A673 (cell line): ENCODE results near the gene VPS35. TPM values are rescaled to one million over a fixed set of nuclear protein-coding genes. Genes with fewer than 3 reads are reported as not detected.

ENCODE experiments used
- BruUV-seq: library from RNA; stranded (reverse); fragments of 400-500 nt; replicated peaks from 2 replicates; lab custom pipeline; 2021; lab: Mats Ljungman, UMichigan
- CTCF ChIA-PET: fragments of 300-600 bp; sonication (Branson Sonifier 250); formaldehyde crosslinking; loops from one replicate; lab custom pipeline; 2022; ENCODE audit warnings: antibody characterized with exemption; lab: Charles Lee
- POLR2A ChIA-PET: fragments of 300-600 bp; sonication (Branson Sonifier 250); formaldehyde crosslinking; loops from one replicate; lab custom pipeline; 2022; ENCODE audit warnings: antibody characterized with exemption; ENCODE audit not compliant: low non-redundant PET; lab: Charles Lee
- DNase-seq: peaks from one replicate; pipeline ENCODE4 v3.0.0-alpha.2; 2015; ENCODE audit warnings: low spot score
- H3K27ac ChIP-seq: fragments of 200-600 bp; sonication (generic); 2 replicates; pipeline ENCODE4 v1.5.1; 2016; ENCODE audit warnings: mixed run types, low read depth, mild to moderate bottlenecking, mixed read lengths, antibody characterized with exemption, low read length; ENCODE audit not compliant: poor library complexity, severe bottlenecking
- H3K27me3 ChIP-seq: fragments of 200-600 bp; sonication (generic); replicated peaks from 2 replicates; pipeline ENCODE4 v1.6.1; 2017; ENCODE audit warnings: mixed run types, low read depth, mild to moderate bottlenecking, mixed read lengths, antibody characterized with exemption, low read length; ENCODE audit not compliant: insufficient read depth, poor library complexity
- H3K36me3 ChIP-seq: fragments of 200-600 bp; sonication (generic); 2 replicates; pipeline ENCODE4 v1.6.1; 2016; ENCODE audit warnings: mixed run types, mild to moderate bottlenecking, mixed read lengths, antibody characterized with exemption, low read length; ENCODE audit not compliant: insufficient read depth, poor library complexity, severe bottlenecking
- H3K4me1 ChIP-seq: fragments of 200-600 bp; sonication (generic); 2 replicates; pipeline ENCODE4 v1.6.1; 2017; ENCODE audit warnings: mixed run types, mild to moderate bottlenecking, mixed read lengths, antibody characterized with exemption, low read length; ENCODE audit not compliant: insufficient read depth, poor library complexity, severe bottlenecking
- H3K4me3 ChIP-seq: fragments of 200-600 bp; sonication (generic); 2 replicates; pipeline ENCODE4 v1.5.1; 2016; ENCODE audit warnings: low read depth, mixed run types, mild to moderate bottlenecking, mixed read lengths, low read length; ENCODE audit not compliant: poor library complexity, severe bottlenecking
- H3K9me3 ChIP-seq: fragments of 200-600 bp; sonication (generic); 2 replicates; pipeline ENCODE4 v1.6.1; 2016; ENCODE audit warnings: mixed run types, low read depth, mild to moderate bottlenecking, mixed read lengths, antibody characterized with exemption, low read length; ENCODE audit not compliant: poor library complexity, severe bottlenecking
- CTCF ChIP-seq: fragments of 300-800, 200-600 bp; sonication (generic); conservative IDR thresholded peaks from 2 replicates; pipeline ENCODE4 v1.5.1; 2017; ENCODE audit warnings: low read depth, mild to moderate bottlenecking, antibody characterized with exemption, low read length, moderate library complexity, mixed read lengths
- EZH2 ChIP-seq: fragments of 200-600 bp; sonication (generic); IDR thresholded peaks from 2 replicates; pipeline ENCODE4 v1.6.1; 2017; ENCODE audit warnings: borderline replicate concordance, low read depth, mild to moderate bottlenecking, mixed read lengths, antibody characterized with exemption, low read length; ENCODE audit not compliant: poor library complexity, severe bottlenecking
- intact Hi-C: fragments of 100-400 bp; cut with micrococcal nuclease; formaldehyde crosslinking; loops from one replicate; pipeline ENCODE4 v1.10.0; 2022; ENCODE audit not compliant: unreplicated experiment
- total RNA-seq: library from RNA; stranded (reverse); gene quantifications from 2 replicates; pipeline ENCODE4 v1.2.3, GENCODE V29; 2021

Gene VPS35
- total RNA-seq, 1 experiment from 2014 or later, result 99.0 TPM

DNA sequence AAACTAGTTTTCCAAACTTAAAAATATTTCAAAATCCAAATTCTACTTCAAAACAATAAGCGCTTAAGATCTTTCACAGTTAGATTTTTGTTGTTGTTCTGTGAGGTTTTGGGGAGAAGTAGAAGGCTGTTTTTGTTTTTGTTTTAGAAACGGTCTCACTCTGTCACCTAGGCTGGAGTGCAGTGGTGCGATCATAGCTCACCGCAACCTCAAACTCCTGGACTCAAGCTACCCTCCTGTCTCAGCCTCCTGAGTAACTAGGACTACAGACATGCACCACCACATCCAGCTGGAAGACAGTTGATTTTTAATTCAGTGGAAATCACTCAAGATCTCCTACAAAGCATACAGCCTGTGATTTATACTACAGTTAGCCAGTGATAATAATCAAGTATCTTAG, 70.5 kb downstream of the VPS35 start:
- ChIA-PET CTCF (no interaction called here), POLR2A (no interaction called here)
- no TSS peak for BruUV-seq
- peaks cover 45% of the 10 kb centered on the region for H3K36me3 ChIP-seq
- H3K27ac ChIP-seq, result no peak overlapping the region
- TF ChIP-seq EZH2, result no peak
- no peak for TF ChIP-seq CTCF
- no peaks in the 10 kb centered on the region for H3K27me3 ChIP-seq
- no peaks in the 10 kb centered on the region for H3K4me1 ChIP-seq
- intact Hi-C loops, result no loop called here
- DNase-seq, result no peak
- H3K4me3 ChIP-seq, result no peak overlapping the region
- H3K9me3 ChIP-seq, result no peaks in the 10 kb centered on the region

- POLR2A ChIA-PET, result no interaction called here
- no peaks in the 10 kb centered on the region for H3K4me1 ChIP-seq
- H3K36me3 ChIP-seq, result peaks cover 75% of the 10 kb centered on the region
- no TSS peak for BruUV-seq
- H3K4me3 ChIP-seq, result no peak overlapping the region
- no peak overlapping the region for H3K27ac ChIP-seq
- no peak for DNase-seq
- no peak for TF ChIP-seq EZH2
- no peak for TF ChIP-seq CTCF
- intact Hi-C loops, result no loop called here
- H3K9me3 ChIP-seq, result no peaks in the 10 kb centered on the region
- no peaks in the 10 kb centered on the region for H3K27me3 ChIP-seq
- CTCF ChIA-PET, result no interaction called here
Observed at GRCh38 chr16:46614006-46614405, 75.0 kb downstream of the VPS35 start.

DNA sequence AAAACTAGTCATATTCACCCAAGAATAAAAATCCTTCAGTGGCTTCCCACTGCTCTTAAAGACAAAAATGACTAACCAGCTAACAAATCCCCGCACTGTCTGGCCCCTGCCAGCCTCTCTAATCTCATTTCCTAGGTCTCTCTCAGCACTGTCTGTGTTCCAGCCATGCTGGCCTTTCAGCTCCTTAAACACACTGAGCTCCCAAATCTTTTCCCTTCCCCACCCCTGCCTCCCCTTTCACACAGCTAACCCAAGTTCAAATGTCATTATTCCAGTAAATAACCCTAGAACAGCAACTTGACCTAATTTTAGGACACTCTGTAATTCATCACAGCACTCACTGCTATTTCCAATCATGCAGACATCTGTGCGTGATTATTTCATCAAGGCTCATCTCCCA, 75.6 kb downstream of the VPS35 start:
- no peak for TF ChIP-seq CTCF
- TF ChIP-seq EZH2, result no peak
- POLR2A ChIA-PET, result no interaction called here
- H3K4me3 ChIP-seq, result no peak overlapping the region
- peaks cover 76% of the 10 kb centered on the region for H3K36me3 ChIP-seq
- no peaks in the 10 kb centered on the region for H3K27me3 ChIP-seq
- no peak overlapping the region for H3K27ac ChIP-seq
- no TSS peak for BruUV-seq
- H3K4me1 ChIP-seq, result no peaks in the 10 kb centered on the region
- intact Hi-C loops, result no loop called here
- DNase-seq, result no peak
- H3K9me3 ChIP-seq, result no peaks in the 10 kb centered on the region
- CTCF ChIA-PET, result no interaction called here
